ENCODE measurements around the gene DDX42.
A peak's percentile ranks its signal among the peaks of the same experiment; 100 is the strongest.

The DDX42 gene

GRCh38 chr17:63824362-63824761 lies 50.4 kb downstream of the DDX42 start:
- no peak for DNase-seq

GRCh38 chr17:63826468-63827001 lies 52.6 kb downstream of the DDX42 start:
- no peak for DNase-seq

GRCh38 chr17:63827002-63827800 lies 53.2 kb downstream of the DDX42 start, which contains the start of the genes FTSJ3 and PSMC5:
TSS of gene FTSJ3 (minus strand) at chr17:63827663. CDS start at chr17:63826902, 761 bp downstream.
TSS of gene PSMC5 (plus strand) at chr17:63827431. CDS start at chr17:63827491, 60 bp downstream.
- peak; percentile 94 to 97 for DNase-seq

GRCh38 chr17:63827801-63828221 lies 53.8 kb downstream of the DDX42 start:
- DNase-seq = no peak

- DNase-seq = no peak
Measured at GRCh38 chr17:63828936-63829335, 55.0 kb downstream of the DDX42 start.

- no peak for DNase-seq
Measured at GRCh38 chr17:63830278-63830677, 56.3 kb downstream of the DDX42 start.

- DNase-seq = no peak
Measured at GRCh38 chr17:63830904-63831491, 57.0 kb downstream of the DDX42 start.

- no peak for DNase-seq
Measured at GRCh38 chr17:63831505-63831904, 57.5 kb downstream of the DDX42 start.

GRCh38 chr17:63832014-63832413 lies 58.0 kb downstream of the DDX42 start:
- no peak for DNase-seq

GRCh38 chr17:63832455-63832854 lies 58.5 kb downstream of the DDX42 start:
- DNase-seq = no peak

- DNase-seq = no peak
Measured at GRCh38 chr17:63833026-63833740, 59.2 kb downstream of the DDX42 start.

GRCh38 chr17:63833741-63834373 lies 59.9 kb downstream of the DDX42 start:
- no peak for DNase-seq

- DNase-seq = peak; percentile 71 to 90
Measured at GRCh38 chr17:63834431-63835166, 60.6 kb downstream of the DDX42 start.

GRCh38 chr17:63835167-63835720 lies 61.3 kb downstream of the DDX42 start:
- DNase-seq = no peak

- no peak for DNase-seq
Measured at GRCh38 chr17:63836811-63837210, 62.8 kb downstream of the DDX42 start.

- no peak for DNase-seq
Measured at GRCh38 chr17:63837480-63837879, 63.5 kb downstream of the DDX42 start.

GRCh38 chr17:63837962-63838600 lies 64.1 kb downstream of the DDX42 start:
- peak in 1 of 2 experiments; percentile 28 for DNase-seq

- DNase-seq = no peak
Measured at GRCh38 chr17:63838631-63839171, 64.7 kb downstream of the DDX42 start.

GRCh38 chr17:63840591-63841349 lies 66.8 kb downstream of the DDX42 start:
- DNase-seq = no peak

All from NCI-H524 (cell line).